OCI-LY7 (cell line): Measurements from ENCODE around the gene AGBL1.

Experiments used
- CTCF ChIP-seq: fragments of 200-600 bp; sonication (generic); conservative IDR thresholded peaks from 2 replicates; pipeline ENCODE4 v1.5.1; 2014; ENCODE audit warnings: mild to moderate bottlenecking, antibody characterized with exemption, low read length, moderate library complexity, mixed read lengths
- EZH2phosphoT487 ChIP-seq: fragments of 200-600 bp; sonication (generic); IDR thresholded peaks from 2 replicates; pipeline ENCODE4 v1.6.1; 2018; ENCODE audit warnings: low read depth, borderline replicate concordance, mild to moderate bottlenecking, mixed run types, antibody characterized with exemption, low read length, moderate library complexity, mixed read lengths

GRCh38 chr15:86961669-86962068 lies 882.0 kb downstream of the AGBL1 start:
- no peak for TF ChIP-seq CTCF
- no peak for TF ChIP-seq EZH2phosphoT487
